Activated CD4-positive, alpha-beta T cell treated with anti-CD3 and anti-CD28 coated beads, Interleukin-2, amount 10 ng/mL, durations not matched to agents 7 days and 5 days (primary cell): Measurements from ENCODE around the gene GPSM1. TPM values are rescaled to one million over a fixed set of nuclear protein-coding genes. Genes with fewer than 3 reads are reported as not detected.

Experiments used
- CTCF ChIA-PET: fragments of 350-600 bp; sonication (Branson Sonifier 250); formaldehyde crosslinking; loops from one replicate; lab custom pipeline; 2021; ENCODE audit warnings: antibody characterized with exemption; lab: Charles Lee
- POLR2A ChIA-PET: fragments of 350-600 bp; sonication (Branson Sonifier 250); formaldehyde crosslinking; loops from one replicate; lab custom pipeline; 2021; ENCODE audit warnings: antibody characterized with exemption; lab: Charles Lee
- DNase-seq: peaks from one replicate; pipeline ENCODE4 v3.0.0-alpha.2; 2020
- H3K27ac Mint-ChIP-seq: one replicate; pipeline ENCODE4 v1.8.0; 2021; ENCODE audit warnings: mild to moderate bottlenecking, moderate library complexity, mixed read lengths
- H3K27me3 Mint-ChIP-seq: one replicate; pipeline ENCODE4 v1.8.0; 2021; ENCODE audit warnings: mixed read lengths
- H3K36me3 Mint-ChIP-seq: one replicate; pipeline ENCODE4 v1.8.0; 2021; ENCODE audit warnings: low read depth, mixed read lengths
- H3K4me1 Mint-ChIP-seq: one replicate; pipeline ENCODE4 v1.8.0; 2021; ENCODE audit warnings: mixed read lengths
- H3K4me3 Mint-ChIP-seq: one replicate; pipeline ENCODE4 v1.8.0; 2021; ENCODE audit warnings: mild to moderate bottlenecking, moderate library complexity, mixed read lengths
- H3K9me3 Mint-ChIP-seq: one replicate; pipeline ENCODE4 v1.8.0; 2021; ENCODE audit warnings: mixed read lengths
- total RNA-seq, 2 experiments: library from RNA; stranded (reverse); gene quantifications; one replicate each; pipeline ENCODE4 v1.2.3, GENCODE V29; 2021

The GPSM1 gene
- total RNA-seq, 2 experiments from 2014 or later: 2.7 to 2.9 TPM

DNA sequence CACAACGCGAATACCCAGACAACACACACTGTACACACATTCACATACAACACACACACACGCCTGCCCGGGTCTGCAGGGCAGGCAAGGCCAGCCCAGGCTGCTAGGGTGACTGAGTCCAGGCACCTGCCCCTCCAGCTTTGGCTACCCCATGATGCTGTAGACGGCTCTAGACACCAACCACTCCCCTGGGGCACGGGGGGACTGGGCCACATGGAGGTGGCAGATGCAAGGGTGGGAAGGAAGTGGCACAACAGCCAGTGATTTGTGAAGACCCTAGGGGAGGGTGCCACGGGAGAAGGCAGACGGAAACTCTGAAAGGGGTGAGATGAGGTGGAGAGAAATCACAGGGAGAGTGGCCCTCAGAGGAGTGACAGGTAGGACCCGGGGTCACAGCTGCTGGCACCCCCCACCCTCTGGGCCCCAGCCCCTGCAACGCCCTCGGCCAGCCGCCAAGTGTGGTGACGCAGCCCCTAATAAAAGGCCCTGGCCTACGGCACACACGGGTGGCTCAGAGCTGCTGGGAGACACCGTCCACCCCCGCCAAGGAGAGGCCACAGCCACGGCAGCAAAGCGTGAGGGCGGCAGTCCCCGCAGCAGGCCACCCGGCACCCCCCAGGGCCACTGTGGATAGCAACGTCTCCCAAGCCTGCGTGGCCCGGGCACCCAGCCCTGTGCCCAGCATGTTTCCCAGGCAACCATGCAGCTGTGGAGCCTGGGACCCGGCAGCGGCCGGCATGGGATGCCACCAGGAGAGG lies 16.9 kb upstream of the GPSM1 start:
- ChIA-PET CTCF (no interaction called here), POLR2A (no interaction called here)
- DNase-seq: no peak
- peaks cover 9% of the 10 kb centered on the region for H3K9me3 Mint-ChIP-seq
- no peaks in the 10 kb centered on the region for H3K36me3 Mint-ChIP-seq
- peaks cover 3% of the 10 kb centered on the region for H3K4me1 Mint-ChIP-seq
- H3K27ac Mint-ChIP-seq: no peak overlapping the region
- peaks cover 4% of the 10 kb centered on the region for H3K27me3 Mint-ChIP-seq
- no peak overlapping the region for H3K4me3 Mint-ChIP-seq

DNA sequence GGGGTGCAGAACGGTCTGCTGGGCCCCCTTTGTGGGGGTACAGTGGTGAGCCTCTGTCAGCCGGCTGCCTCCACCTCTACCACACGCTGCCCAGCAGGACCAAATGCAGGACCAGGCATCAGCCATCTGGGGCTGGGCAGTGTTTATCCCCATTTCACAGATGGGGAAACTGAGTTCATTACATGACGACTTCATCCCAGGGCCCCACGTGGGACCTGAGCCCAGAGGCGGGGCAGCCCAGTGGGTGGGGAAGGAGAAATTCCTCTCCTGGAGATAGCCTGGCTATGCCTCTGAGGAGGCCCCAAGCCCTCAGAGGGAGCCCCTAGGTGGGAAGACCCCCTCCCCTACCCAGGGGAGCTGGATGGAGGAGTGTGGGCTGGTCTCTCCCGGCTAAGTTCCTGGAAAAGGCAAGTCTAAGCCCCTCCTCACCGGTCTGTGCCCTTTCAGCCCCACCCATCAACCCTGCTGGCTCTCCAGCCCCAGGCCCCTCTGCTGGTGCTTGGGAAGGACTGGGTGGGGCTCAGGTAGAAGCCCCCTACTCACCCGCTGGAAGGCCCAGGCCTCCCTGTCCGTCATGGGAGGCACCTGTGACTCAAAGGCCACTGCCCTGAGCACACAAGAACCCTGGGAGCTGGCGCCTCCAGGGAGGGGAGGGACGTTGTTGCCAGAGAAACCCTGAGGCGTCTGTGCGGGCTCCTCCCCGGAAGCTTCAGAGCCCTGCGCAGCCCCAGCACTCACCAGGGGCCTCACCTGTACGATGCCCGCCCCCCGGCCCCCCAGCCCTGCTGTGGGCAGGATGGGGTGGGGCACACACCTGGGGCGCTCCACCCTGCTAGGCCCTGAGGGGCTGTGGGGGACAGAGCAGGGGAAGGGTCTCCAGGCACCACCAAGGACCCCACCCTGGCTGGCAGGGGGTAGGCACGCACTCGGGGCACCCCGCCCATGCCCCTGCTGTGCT lies 16.0 kb upstream of the GPSM1 start:
- no peak overlapping the region for H3K27ac Mint-ChIP-seq
- POLR2A ChIA-PET: no interaction called here
- CTCF ChIA-PET: interaction anchor here (1.0 to 1.4 kb wide), 2 partner anchors 32 to 52 kb away, joined by 4 read pairs; partner anchors contain the start of gene DNLZ

DNA sequence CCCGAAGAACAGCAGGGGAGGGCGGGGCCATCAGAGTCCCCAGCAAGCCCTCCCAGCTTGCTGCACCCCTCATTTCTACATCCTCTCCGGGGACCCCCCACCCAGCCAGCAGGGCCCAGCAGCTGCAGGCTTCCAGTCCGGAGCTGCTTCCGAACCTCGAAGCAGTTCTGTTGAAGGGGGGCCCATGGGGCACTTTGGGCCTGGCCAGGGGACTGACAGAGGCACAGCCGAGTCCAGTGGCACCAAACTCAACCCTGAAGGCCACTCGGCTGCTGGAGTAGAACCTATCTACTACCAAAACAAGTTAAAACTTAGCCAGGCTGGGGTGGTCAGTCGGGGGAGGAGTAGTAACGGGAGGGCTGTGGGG lies 15.3 kb upstream of the GPSM1 start:
- ChIA-PET POLR2A (no interaction called here), CTCF (interaction anchor here (1.0 to 1.4 kb wide), 2 partner anchors 33 to 51 kb away, joined by 4 read pairs; partner anchors contain the start of gene DNLZ)
- no peak overlapping the region for H3K4me3 Mint-ChIP-seq
- DNase-seq: no peak
- no peak overlapping the region for H3K27ac Mint-ChIP-seq
- no peaks in the 10 kb centered on the region for H3K27me3 Mint-ChIP-seq
- peaks cover 16% of the 10 kb centered on the region for H3K9me3 Mint-ChIP-seq
- no peaks in the 10 kb centered on the region for H3K36me3 Mint-ChIP-seq
- H3K4me1 Mint-ChIP-seq: no peaks in the 10 kb centered on the region

More for the DNA sequence above, 16.0 kb upstream of the GPSM1 start:
- Mint-ChIP-seq H3K27me3 (peaks cover 2% of the 10 kb centered on the region), H3K4me1 (peaks cover 2% of the 10 kb centered on the region), H3K36me3 (no peaks in the 10 kb centered on the region), H3K9me3 (peaks cover 16% of the 10 kb centered on the region), H3K4me3 (no peak overlapping the region)
- peak; percentile 32 for DNase-seq

DNA sequence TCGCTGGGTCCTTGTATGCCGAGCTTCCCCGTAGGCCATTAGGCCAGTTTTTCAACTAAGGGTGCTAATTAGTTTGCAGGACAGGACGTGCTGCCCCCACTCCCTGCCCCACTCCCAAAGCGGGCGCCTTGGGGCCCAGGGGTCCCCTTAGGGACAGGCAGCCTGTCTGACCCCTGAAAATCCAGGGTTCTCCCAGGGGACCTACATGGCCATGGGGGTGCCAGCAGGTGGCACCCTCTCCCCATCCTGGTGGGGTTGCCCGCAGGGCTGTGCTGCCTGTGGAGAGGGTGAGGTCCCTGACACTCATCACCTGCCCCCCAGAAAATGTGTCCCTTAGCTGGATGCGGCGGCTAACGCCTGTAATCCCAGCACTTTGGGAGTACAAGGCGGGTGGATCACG lies 14.9 kb upstream of the GPSM1 start:
- CTCF ChIA-PET: interaction anchor here (0.6 to 1.4 kb wide), 3 partner anchors 51 to 464 kb away, joined by 3 to 4 read pairs (median 3); partner anchors contain the start of gene DNLZ
- peak; percentile 47 for DNase-seq
- no peaks in the 10 kb centered on the region for H3K4me1 Mint-ChIP-seq
- H3K9me3 Mint-ChIP-seq: peaks cover 16% of the 10 kb centered on the region
- H3K36me3 Mint-ChIP-seq: no peaks in the 10 kb centered on the region
- H3K4me3 Mint-ChIP-seq: no peak overlapping the region
- no peak overlapping the region for H3K27ac Mint-ChIP-seq
- H3K27me3 Mint-ChIP-seq: no peaks in the 10 kb centered on the region
- POLR2A ChIA-PET: no interaction called here

DNA sequence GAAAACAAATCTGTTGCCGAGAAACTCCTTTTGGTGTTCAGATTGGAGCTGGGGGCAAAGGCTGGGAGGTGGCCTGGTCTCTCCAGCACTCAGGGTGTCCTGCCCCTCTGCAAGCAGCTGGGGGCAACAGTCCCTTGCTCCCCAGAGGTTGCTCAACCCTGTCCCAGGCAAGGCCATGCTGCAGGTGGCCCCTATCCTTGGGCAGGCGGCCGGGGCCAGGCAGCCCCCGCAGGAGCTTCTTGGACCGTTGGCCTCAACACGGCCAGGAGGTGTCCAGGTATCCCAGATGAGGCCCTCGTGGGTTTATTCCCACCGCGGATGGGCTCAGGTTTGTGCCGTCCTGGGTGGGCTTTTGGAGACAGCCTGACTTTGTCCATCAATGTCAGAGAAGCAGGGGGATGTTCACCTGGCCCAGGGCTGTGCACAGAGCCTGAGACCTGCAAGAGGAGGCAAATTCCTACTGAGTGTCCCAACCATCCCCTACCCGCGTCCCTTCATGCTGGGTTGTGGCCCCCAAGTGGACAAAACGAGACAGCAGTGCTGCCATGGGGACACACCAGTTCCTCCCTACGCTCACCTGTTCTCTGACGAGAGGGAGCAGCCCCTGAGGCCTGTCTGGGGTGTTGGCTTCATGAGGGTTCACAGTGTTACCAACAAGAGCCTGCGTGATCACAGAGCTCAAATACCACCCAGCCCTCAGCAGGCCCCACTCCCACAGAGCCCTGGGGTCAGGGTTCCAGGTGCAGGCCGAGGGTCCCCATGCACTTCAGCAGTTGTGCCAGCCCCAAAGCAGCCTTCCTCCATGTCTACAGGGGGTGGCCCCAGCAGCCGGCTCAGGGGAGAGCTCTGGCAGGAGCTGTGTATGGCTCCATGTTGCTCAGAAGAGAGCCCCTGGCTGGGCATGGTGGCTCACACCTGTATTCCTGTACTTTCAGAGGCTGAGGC lies 14.0 kb upstream of the GPSM1 start:
- Mint-ChIP-seq H3K9me3 (peaks cover 16% of the 10 kb centered on the region), H3K36me3 (no peaks in the 10 kb centered on the region), H3K27ac (no peak overlapping the region), H3K4me1 (no peaks in the 10 kb centered on the region), H3K27me3 (no peaks in the 10 kb centered on the region), H3K4me3 (no peak overlapping the region)
- POLR2A ChIA-PET: no interaction called here
- CTCF ChIA-PET: interaction anchor here (0.6 to 1.6 kb wide), 4 partner anchors 57 to 463 kb away, joined by 3 to 4 read pairs (median 4); no protein-coding TSS in a partner anchor
- DNase-seq: no peak

DNA sequence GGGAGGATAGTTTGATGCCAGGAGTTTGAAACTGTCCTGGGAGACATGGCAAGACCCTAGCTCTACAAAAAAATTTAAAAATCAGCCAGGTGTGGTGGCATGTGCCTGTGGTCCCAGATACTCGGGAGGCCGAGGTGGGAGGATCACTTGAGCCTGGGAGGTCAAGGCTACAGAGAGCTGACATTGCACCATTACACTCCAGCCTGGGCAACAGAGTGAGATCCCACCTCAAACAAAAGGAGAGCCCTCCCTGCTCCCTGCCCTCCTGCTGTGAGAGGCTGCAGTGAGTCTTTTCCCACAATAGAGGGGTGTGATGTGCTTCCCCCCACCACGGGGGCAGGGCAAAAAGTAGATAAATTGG lies 13.3 kb upstream of the GPSM1 start:
- ChIA-PET POLR2A (no interaction called here), CTCF (interaction anchor here (1.6 kb wide), 1 partner anchor 56 kb away, joined by 4 read pairs; no protein-coding TSS in a partner anchor)
- DNase-seq: no peak
- Mint-ChIP-seq H3K9me3 (peaks cover 16% of the 10 kb centered on the region), H3K36me3 (no peaks in the 10 kb centered on the region), H3K27ac (no peak overlapping the region), H3K27me3 (no peaks in the 10 kb centered on the region), H3K4me3 (no peak overlapping the region), H3K4me1 (no peaks in the 10 kb centered on the region)

DNA sequence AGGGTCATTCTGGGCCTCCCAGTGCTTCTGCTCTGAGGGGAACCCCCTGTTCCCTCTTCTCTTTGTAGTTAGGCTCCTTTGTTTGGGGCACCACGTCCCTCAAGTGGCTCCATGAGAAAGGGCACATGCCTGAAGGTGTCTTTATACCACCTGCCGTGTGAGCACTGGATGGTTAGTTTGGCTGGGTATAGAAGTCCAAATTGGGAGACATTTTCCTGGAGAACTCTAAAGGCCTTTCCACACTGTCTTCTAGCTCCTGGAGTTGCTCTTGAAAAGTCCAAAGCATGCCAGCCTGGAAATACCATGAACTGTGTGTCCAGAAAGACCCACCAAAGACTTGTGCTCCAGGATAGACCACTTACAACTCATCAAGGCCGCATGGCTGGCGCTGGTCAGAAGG lies 12.4 kb upstream of the GPSM1 start:
- CTCF ChIA-PET: no interaction called here
- peaks cover 16% of the 10 kb centered on the region for H3K9me3 Mint-ChIP-seq
- H3K36me3 Mint-ChIP-seq: no peaks in the 10 kb centered on the region
- H3K4me1 Mint-ChIP-seq: no peaks in the 10 kb centered on the region
- no peak for DNase-seq
- POLR2A ChIA-PET: no interaction called here
- H3K4me3 Mint-ChIP-seq: no peak overlapping the region
- H3K27ac Mint-ChIP-seq: no peak overlapping the region
- no peaks in the 10 kb centered on the region for H3K27me3 Mint-ChIP-seq

DNA sequence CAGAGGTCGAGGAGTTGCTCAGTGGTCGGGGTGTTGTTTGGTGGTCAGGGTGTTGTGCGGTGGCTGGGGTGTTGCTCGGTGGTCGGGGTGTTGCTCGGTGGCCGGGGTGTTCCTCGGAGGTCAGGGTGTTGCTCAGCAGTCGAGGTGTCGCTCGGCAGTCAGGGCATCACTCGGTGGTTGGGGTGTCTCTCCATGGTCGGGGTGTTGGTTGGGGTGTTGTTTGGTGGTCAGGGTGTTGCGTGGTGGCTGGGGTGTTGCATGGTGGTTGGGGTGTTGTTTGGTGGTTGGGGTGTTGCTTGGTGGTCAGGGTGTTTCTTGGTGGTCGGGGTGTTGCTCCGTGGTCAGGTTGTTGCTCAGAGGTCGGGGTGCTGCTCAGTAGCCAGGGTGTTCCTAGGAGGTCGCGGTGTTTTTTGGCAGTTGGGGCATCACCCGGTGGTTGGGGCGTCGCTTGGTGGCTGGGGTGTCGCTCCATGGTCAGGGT lies 11.0 kb upstream of the GPSM1 start:
- POLR2A ChIA-PET: no interaction called here
- Mint-ChIP-seq H3K27ac (peak overlapping the region; percentile 43), H3K27me3 (no peaks in the 10 kb centered on the region), H3K9me3 (peaks cover 16% of the 10 kb centered on the region), H3K36me3 (no peaks in the 10 kb centered on the region), H3K4me1 (no peaks in the 10 kb centered on the region), H3K4me3 (no peak overlapping the region)
- no peak for DNase-seq
- CTCF ChIA-PET: no interaction called here

DNA sequence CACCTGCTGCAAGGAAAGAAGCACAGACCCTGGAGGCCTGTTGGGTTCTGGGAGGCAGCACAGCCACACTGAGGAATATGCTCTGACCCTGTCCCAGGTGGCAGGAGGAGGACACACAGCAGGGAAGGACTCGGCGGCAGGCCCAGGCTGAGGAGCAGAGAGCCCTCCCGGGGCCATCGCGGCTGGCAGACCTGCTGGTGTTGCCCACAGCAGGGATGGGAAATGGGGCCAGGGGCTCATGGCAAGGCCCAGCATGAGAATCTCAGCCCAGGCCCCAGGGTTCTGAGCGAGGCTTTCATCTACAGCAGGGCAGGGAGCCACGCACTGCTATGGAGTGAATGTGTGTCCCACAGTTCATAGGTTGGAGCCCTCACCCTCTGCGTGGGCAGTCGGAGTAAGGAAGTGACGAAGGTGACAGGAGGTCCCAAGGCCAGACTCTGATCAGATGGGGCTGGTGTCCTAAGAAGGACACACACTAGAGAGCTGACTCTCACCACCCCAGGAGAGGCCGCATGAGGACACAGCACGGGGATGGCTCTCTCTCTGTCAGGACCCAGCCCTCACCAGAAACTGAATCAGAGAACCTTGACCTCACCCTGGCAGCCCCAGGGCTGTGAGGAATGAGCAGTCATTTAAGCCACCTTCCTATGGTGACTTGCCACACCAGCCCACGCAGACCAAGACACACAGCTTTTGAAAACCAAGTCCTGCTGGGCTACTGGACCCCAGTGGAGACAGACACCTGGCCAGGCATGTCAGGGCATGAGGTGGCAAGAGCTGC lies 10.3 kb upstream of the GPSM1 start:
- Mint-ChIP-seq H3K4me1 (no peaks in the 10 kb centered on the region), H3K9me3 (peaks cover 16% of the 10 kb centered on the region), H3K36me3 (no peaks in the 10 kb centered on the region), H3K4me3 (no peak overlapping the region), H3K27me3 (no peaks in the 10 kb centered on the region), H3K27ac (peak overlapping the region; percentile 31)
- POLR2A ChIA-PET: no interaction called here
- CTCF ChIA-PET: no interaction called here
- DNase-seq: no peak

DNA sequence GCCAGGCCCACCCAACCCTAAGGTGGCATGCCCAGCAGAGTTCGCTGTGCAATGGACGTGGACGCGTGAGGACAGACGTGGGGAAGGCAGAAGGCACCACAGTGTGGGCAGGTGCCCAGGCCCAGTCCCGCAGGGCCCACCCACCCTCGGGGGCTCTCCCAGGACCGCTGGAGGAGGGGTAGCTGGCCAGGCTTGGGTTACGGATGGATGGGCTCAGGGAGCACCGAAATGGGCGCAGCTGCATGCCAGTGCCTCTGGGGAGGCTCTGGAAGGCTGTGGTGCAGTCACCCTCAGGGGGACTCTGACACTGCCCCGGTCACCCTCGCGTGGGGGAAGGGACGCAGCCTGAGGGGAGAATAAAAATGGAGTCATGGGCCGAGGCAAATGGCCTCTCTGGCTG lies 9.6 kb upstream of the GPSM1 start:
- Mint-ChIP-seq H3K4me3 (no peak overlapping the region), H3K27me3 (no peaks in the 10 kb centered on the region), H3K27ac (no peak overlapping the region), H3K36me3 (no peaks in the 10 kb centered on the region), H3K9me3 (peaks cover 16% of the 10 kb centered on the region), H3K4me1 (no peaks in the 10 kb centered on the region)
- CTCF ChIA-PET: no interaction called here
- POLR2A ChIA-PET: no interaction called here
- no peak for DNase-seq

DNA sequence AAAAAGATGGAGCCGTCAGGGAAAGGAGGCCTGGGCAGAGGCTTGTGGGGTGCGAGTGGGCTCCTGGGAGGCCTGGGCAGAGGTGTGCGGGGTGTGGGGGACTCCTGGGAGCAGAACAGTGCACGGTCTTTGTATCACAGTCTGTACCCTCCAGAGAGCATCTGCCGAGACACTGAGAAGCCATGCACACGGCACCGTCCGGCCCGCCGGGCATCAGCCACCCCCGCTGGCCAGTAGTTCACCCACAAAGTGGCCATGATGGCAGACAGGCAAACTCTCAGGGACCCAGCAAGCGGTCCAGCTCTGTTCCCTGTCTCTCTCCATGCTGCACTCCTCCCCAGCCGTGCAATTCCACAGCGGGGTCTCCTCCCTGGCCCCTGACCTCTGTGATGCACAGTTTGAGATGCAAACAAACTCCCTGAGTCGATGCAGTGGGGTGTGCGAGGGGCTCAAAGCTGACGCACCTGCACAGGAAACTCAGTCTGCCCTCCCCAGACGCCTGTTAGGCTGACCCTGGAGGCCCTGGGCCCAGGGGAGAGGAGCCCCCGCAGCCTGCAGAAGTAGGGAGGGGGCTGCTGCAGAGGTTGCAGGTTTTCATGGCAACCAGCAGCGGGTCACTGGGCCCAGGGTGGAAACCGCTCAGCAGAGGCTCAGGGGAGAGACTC lies 9.1 kb upstream of the GPSM1 start:
- POLR2A ChIA-PET: no interaction called here
- Mint-ChIP-seq H3K36me3 (no peaks in the 10 kb centered on the region), H3K9me3 (peaks cover 16% of the 10 kb centered on the region), H3K27me3 (peaks cover under 1% of the 10 kb centered on the region), H3K4me3 (no peak overlapping the region), H3K27ac (no peak overlapping the region), H3K4me1 (no peaks in the 10 kb centered on the region)
- no peak for DNase-seq
- CTCF ChIA-PET: no interaction called here
